HG03571 (cell line): ENCODE data around the gene ZNF550.
A peak's percentile ranks its signal among the peaks of the same experiment; 100 is the strongest.

Experiments
- ATAC-seq: cut with Tn5 transposase; IDR thresholded peaks from one replicate; pipeline ENCODE4 v1.9.1; 2021; ENCODE audit not compliant: unreplicated experiment

The ZNF550 gene

DNA sequence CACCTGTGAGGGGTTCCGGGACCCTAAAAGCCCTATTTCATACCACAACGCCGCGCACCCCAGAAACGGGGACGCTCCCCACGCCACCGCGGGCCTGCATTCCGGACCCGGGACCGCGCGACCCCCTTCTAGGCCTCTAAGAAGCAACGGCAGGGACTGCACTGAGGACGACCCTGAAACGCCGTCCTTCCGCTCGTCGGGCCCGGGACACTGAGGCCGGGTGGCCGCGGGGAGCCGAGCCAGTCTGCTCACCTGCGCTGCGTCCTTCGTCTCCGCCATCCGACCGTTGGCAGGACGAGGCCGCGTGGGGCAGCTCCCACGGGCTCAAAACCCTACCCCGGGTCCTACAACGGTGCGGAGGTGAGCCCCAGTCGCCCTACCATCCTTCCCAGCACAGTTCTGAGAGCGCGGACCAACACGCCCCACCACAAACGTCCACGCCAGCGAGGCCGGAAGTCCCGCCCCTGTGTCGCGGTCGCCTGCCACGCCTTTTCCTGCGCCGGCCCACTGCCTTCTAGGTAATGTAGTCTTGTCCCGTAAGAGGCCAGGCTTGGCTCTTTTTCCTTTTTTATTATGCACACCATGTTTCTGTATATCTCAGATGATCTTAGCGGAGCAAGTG, at the start of gene ZNF550:
TSS of gene ZNF550 (minus strand) at position 460 of the 622 bp plus-strand sequence. CDS start at position 279, 181 bp downstream.
- peak; percentile 94 for ATAC-seq

DNA sequence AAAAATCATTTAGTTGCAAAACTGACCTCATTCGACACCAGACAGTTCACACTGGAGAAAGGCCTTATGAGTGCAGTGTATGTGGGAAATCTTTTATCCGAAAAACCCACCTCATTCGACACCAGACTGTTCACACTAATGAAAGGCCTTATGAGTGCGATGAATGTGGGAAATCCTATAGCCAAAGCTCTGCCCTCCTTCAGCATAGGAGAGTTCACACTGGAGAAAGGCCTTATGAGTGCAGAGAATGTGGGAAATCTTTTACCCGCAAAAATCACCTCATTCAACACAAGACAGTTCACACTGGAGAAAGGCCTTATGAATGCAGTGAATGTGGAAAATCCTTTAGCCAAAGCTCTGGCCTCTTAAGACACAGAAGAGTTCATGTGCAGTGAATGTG, 47.3 kb upstream of the ZNF550 start:
- no peak for ATAC-seq

DNA sequence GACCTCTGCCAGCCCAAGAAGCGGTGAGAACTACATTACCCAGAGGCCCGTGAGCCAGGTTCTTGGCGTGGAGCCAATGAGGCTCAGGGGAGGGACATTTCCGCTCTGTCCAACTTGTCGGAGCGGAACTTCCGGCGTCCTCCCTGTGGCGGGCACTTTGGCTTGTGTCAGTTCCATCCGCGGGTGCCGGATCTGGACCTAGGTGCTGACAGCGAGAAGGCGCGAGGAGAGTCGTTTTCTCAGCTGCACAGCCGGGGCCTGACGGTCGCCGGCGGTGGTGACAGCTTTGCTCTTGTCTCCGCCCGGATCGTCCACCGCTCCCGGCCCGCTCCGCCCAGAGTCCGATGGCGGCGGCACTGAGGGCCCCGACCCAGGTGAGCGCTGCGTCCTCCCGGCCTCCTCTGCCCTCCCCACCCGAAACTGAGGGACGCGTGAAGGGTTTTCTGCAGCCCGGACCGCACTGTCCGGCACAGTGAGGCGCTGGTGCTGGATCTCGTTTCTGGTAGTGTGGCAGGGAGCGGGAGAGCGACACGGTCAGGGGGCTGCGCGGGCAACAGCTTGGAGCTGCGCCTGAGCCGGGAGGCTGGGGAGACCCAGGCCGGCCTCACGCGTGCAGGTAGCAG, 40.2 kb upstream of the ZNF550 start, which contains the start of gene ZNF530:
TSS of gene ZNF530 (plus strand) at position 125 of the 623 bp plus-strand sequence. CDS start 4,461 bp downstream, outside the sequence.
- ATAC-seq = peak; percentile 86

DNA sequence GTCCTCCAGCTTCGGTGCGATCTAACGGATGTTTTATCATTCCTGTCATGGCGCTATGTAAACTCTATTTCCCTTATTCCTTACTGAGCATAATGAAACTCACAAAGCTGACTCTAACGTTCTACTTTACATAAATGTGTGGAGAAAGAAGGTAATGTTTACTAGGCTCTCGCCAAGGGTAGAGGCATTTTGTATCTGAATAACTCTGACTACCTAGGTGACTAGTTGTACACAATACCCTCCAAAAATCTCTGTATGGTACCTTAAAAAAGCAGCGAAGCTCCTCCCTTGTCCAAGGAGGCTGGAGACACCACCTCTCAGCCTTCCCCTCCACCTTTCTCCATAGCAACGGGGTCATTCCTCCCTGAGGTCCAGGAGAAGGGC, 39.7 kb upstream of the ZNF550 start:
- ATAC-seq = no peak

GRCh38 chr19:57587529-57587928, 27.9 kb upstream of the ZNF550 start:
- no peak for ATAC-seq

- peak; percentile 53 for ATAC-seq
These were observed 24.1 kb upstream of the ZNF550 start, which contains the start of gene ZIK1 for GRCh38 chr19:57583521-57584416. Gene ZIK1 (plus strand): TSS chr19:57584145. CDS start chr19:57584357, 212 bp downstream.

DNA sequence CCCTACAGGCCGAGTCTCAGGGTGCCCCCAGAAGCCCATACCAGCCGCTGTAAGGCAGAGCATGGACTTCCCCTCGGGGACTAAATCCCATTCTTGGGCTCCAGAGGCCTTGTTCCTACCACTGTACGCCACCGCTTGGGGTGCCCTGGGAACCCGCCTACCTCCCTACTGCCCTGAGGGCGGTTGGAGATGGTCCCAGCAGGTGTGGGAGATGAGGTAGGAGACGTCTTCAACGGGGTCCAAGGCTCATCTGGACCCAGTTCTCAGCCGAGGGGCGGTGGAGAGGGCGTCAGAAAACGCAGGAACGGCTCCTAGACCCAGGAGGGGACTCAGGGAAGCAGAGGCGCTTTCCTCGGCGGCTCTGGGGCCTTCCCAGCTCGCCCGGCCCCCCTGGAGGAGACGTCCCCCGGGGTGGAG, 23.4 kb upstream of the ZNF550 start:
- no peak for ATAC-seq

DNA sequence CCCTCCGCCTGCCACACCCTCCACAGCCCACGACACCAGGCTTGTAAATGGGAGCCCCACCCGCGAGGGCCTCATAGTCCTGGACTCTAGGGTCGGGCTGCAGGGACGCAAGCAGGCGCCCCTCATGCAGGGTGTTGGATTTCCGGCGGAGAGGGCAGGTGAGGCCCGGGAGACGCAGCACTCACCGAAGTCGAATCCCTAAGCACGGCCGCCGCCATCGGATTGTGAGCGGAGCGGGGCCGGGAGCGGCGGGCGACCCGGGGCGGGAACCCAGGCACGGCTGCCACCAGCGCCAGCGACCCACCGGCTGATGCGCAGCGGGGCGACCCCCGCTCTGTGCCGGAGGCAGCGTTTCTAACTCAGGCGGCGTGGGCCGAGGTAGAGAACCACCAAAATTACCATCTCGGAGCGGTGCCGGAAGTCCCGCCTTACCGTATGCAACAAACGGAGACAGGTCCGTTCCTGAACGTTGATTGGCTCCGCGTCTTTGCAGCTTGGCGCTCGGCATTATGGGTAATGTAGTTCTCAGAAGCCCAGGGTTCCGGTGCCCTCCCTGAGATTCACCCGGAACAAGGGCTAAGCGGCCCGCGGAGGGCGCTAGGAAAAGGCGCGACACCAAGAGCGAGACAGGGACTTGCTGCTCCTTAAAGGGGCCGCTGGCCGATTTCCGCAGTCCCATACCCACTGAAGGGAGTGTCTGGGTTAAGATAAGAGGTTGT, 19.0 kb upstream of the ZNF550 start, which contains the start of gene ZNF416:
TSS of gene ZNF416 (minus strand) at position 425 of the 719 bp plus-strand sequence. CDS start at position 218, 207 bp downstream.
- peak; percentile 74 for ATAC-seq

DNA sequence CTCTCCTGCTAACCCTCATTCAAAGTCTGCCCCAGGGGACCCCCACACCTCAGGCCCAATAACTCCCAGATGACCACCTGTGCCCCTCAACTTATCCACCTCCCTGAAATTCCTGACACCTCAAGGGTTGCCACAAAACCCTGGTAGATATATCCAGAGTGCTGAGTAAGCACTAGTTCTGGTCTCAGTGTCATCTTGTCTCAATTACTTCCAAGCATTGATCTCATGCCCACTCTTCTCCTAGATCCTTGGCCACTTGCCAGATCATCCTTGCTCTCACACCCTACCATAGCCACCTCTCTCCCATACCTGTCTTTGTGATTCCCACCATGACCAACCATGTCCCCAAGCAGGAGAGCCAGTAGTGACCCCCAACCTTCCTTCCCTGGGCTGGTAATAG, 17.0 kb upstream of the ZNF550 start:
- no peak for ATAC-seq

DNA sequence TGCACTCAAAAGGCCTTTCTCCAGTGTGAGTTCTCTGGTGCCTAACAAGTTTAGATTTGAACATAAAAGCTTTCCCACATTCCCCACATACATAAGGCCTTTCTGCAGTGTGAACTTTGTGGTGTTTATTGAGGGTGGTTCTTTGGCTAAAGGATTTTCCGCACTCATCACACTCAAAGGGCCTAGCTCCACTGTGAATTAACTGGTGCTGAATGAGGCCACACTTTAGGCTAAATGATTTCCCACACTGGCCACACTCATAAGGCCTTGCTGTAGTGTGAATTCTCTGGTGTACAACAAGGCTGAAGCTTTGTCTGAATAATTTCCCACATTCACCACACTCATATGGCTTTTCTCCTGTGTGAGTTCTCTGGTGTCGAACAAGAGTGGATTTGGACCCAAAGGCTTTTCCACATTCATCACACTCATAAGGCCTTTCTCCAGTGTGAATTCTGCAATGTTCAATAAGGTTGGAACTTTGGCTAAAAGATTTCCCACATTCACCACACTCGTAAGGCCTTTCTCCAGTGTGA, 12.8 kb upstream of the ZNF550 start:
- ATAC-seq = no peak

- no peak for ATAC-seq
These were observed 11.0 kb upstream of the ZNF550 start for GRCh38 chr19:57570707-57571106.

DNA sequence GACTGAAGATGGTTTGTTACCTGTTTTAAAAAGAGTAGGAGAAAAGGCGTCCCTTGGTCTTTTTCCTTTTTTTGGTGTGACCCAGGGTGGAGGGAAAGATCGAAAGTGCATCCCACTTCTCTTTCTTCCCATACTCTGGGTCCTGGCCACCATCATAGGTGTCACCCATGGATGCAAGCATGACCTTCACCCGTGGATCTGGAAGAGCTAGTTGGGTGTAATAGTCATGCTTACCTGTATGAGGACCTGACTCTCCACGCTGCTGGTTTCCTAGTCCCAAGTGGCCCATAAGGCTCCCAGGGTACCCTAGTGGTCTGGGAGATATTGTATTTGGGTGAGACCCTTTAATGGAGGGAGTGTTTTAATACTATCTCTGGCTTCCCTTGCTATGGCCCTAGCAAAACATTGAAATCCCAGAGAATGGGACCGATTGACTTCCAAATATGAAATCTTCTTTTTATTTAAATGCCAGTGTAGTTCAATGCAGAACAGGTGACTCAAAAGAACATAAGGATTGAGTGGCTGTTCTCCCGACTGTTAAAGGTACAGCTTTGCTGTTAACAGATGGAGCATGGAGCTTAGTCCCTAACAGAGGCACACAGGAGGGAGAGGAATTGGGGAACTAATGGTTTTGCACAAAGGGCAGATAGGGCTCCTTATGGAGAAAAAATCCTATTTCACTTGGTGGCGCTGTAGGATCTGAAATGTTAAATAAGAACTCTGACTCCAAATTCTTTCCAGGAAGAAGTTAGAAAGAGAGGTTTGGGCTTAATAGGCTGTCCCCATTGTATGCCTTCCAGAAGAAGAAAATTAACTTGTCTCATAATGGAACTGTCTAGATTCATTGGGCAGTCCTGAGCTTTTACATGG, 7.0 kb upstream of the ZNF550 start:
- no peak for ATAC-seq

DNA sequence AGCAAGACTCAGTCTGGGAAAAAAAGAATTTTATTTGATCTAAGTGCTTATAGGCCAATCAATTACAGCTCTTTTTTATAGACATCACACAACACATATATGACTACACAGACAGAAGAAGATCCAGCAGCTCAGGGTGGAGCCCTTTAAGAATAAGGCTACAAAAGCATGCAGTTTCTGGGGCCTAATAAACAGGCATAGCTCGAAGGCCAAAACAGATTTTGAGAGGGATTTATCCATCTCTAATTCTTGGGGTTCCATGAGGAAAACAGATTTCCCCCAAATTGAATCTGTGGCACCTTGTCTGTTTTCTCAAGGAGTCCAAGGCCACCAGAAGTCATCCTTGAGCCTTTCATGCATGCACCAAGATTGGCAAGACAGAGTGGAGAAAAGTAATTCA, 3.9 kb upstream of the ZNF550 start:
- ATAC-seq = no peak

DNA sequence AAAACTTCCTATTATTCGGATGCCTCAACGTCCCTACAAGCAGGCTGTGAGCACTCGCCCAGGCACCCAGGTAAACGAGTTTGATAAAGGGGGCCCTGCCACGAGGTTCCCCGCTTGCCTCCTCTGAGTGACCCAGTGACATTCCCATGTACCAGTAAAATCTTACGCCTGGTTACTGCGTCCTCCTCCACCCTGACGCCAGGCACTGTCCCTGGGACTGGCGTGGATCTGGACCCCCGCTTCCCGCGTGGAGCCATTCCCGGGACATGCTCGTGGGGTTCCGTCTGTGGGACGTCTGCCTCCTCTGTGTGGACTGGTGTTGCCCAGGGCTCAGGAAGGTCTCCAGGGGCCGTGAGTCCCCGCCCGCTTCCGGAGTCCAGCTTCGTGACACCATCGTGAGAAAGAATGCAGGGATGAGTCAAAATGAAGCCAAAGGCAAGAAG, 407 bp upstream of the ZNF550 start:
- ATAC-seq = no peak

- peak; percentile 11 for ATAC-seq
These were observed 657 bp downstream of the ZNF550 start for GRCh38 chr19:57559008-57559403.

- no peak for ATAC-seq
These were observed 1.1 kb downstream of the ZNF550 start for GRCh38 chr19:57558525-57558924.

DNA sequence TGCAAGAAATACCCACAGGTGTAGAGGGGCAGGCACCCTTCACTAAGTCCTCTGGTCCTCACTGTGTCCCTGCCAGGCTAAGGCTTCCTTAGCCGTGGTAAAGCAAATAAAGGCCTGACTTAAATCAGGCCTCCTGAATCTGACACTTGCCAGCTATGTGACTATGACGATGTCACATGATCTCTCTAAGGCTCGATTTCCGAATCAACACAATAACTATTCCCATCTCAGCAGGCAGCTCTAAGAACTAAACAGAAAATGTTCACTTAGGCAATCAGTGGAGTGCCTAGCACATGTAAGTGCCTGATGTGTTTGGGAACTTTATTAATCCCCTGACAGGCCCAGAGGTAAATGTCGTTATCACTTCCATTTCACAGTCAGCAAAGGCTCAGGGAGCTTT, 2.0 kb downstream of the ZNF550 start:
- ATAC-seq = no peak

DNA sequence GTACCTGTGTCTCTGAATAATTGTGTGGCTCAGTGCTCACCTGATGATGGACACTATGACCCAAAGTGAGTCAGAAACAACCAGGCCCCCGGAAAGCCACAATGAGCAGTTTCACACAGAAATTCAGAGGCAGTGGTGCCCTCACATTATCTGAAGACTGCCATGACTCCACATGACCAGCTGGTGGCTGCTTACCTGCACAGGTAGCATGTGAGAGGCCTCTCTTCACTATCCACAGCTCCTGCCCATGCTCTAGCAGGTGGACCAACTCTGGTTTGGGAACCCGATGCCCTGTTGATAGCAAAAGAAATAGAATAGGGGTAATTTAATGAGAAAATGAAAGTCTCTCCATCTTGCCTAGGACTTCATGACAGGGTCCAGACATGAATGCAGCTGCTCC, 7.2 kb downstream of the ZNF550 start:
- ATAC-seq = no peak

DNA sequence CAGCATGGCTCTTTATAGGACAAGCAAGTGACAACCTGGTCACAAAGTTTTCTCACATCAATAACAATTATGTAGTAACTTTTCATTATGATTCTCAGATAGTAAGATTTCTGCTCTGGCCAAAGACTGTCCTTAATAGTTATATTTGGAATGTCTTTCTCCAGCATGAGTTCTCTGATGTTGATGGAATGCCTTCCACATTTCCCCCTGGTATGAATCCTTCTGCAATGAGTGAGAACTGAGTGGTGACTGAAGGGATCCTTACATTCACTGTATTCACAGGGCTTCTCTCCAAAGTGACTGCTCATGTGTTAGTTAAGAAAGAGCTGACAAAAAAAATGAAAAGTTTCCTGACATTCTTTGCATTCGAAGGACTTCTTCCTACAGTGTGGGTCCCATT, 13.2 kb downstream of the ZNF550 start:
- ATAC-seq = no peak
